H1 (cell line): ENCODE measurements around the gene IRF8. TPM values are rescaled to one million over a fixed set of nuclear protein-coding genes. Genes with fewer than 3 reads are reported as not detected.

Source experiments
- CTCF ChIA-PET: fragments of 300-600 bp; sonication (Branson Sonifier 250); formaldehyde crosslinking; loops from one replicate; lab custom pipeline; 2021; ENCODE audit not compliant: partially characterized antibody; lab: Charles Lee
- POLR2A ChIA-PET: fragments of 300-600 bp; sonication (Branson Sonifier 250); formaldehyde crosslinking; loops from one replicate; lab custom pipeline; 2021; ENCODE audit warnings: inconsistent platforms; ENCODE audit not compliant: partially characterized antibody; lab: Charles Lee
- DNase-seq, 2 experiments: peaks; one replicate each; pipeline versions ENCODE4 v3.0.0 to v3.0.0-alpha.2; 2010 to 2022; ENCODE audit warnings: low spot score in 2 of 2, low read depth in 1 of 2, mixed read lengths in 1 of 2
- FAIRE-seq: peaks from 2 replicates; lab custom pipeline; 2011; peaks lifted over from hg19 to GRCh38; lab: Jason Lieb, UNC
- H2AFZ ChIP-seq: 2 replicates; pipeline ENCODE4 v1.8.1; 2012; ENCODE audit warnings: low read length, inconsistent platforms
- H2AK5ac ChIP-seq: 2 replicates; pipeline ENCODE4 v1.6.1; 2013; ENCODE audit warnings: low read depth, low read length
- H2BK120ac ChIP-seq: replicated peaks from 2 replicates; pipeline ENCODE3; 2013; ENCODE audit warnings: low read depth, low read length, inconsistent platforms
- H2BK12ac ChIP-seq: 2 replicates; pipeline ENCODE4 v1.6.1; 2013; ENCODE audit warnings: low read depth, low read length
- H2BK15ac ChIP-seq: 2 replicates; pipeline ENCODE4 v1.6.1; 2013; ENCODE audit warnings: low read length
- H2BK20ac ChIP-seq: 2 replicates; pipeline ENCODE4 v1.6.1; 2013; ENCODE audit warnings: low read length
- H2BK5ac ChIP-seq: 2 replicates; pipeline ENCODE4 v1.6.1; 2013; ENCODE audit warnings: low read depth, low read length
- H3K14ac ChIP-seq: 2 replicates; pipeline ENCODE4 v1.6.1; 2013; ENCODE audit warnings: inconsistent platforms; ENCODE audit not compliant: insufficient read length
- H3K18ac ChIP-seq: 2 replicates; pipeline ENCODE4 v1.6.1; 2013; ENCODE audit warnings: low read length; ENCODE audit errors: extremely low read depth
- H3K23ac ChIP-seq: 2 replicates; pipeline ENCODE4 v1.6.1; 2013; ENCODE audit warnings: inconsistent platforms; ENCODE audit not compliant: insufficient read length
- H3K23me2 ChIP-seq: 2 replicates; pipeline ENCODE4 v1.6.1; 2013; ENCODE audit warnings: low read depth, low read length
- H3K27ac ChIP-seq: 2 replicates; pipeline ENCODE4 v1.6.1; 2011; ENCODE audit warnings: low read depth, low read length, inconsistent platforms
- H3K27me3 ChIP-seq, 4 experiments: replicated peaks in 1 of 4; 1 replicate in 1 of 4; 2 replicates in 3 of 4; pipeline versions ENCODE4 v1.6.1 to v1.8.1; 2011 to 2013; ENCODE audit warnings: low read length in 3 of 4, mild to moderate bottlenecking in 3 of 4, inconsistent platforms in 2 of 4, mixed read lengths in 2 of 4, moderate library complexity in 1 of 4; ENCODE audit not compliant: control insufficient read depth in 3 of 4, insufficient read depth in 3 of 4; ENCODE audit errors: extremely low read depth in 1 of 4
- H3K36me3 ChIP-seq, 4 experiments: 2 replicates each; pipeline versions ENCODE4 v1.6.1 to v1.8.1; 2011 to 2013; ENCODE audit warnings: mild to moderate bottlenecking in 4 of 4, low read length in 3 of 4, moderate library complexity in 2 of 4, control low read depth in 1 of 4, inconsistent platforms in 1 of 4; ENCODE audit not compliant: insufficient read depth in 4 of 4, control insufficient read depth in 2 of 4
- H3K4ac ChIP-seq: replicated peaks from 2 replicates; pipeline ENCODE3; 2013; ENCODE audit warnings: low read length, low read depth, mixed read lengths, inconsistent platforms; ENCODE audit not compliant: insufficient read length
- H3K4me1 ChIP-seq, 4 experiments: replicated peaks in 1 of 4; 1 replicate in 1 of 4; 2 replicates in 3 of 4; pipeline versions ENCODE4 v1.6.1 to v1.8.1; 2011 to 2013; ENCODE audit warnings: low read length in 3 of 4, inconsistent platforms in 2 of 4, mixed read lengths in 1 of 4; ENCODE audit not compliant: insufficient read depth in 4 of 4, control insufficient read depth in 3 of 4
- H3K4me2 ChIP-seq, 2 experiments: 2 replicates each; pipeline versions ENCODE4 v1.6.1 to v1.8.1; 2011 to 2013; ENCODE audit warnings: low read depth in 2 of 2, low read length in 2 of 2, control low read depth in 1 of 2, inconsistent platforms in 1 of 2, mild to moderate bottlenecking in 1 of 2; ENCODE audit not compliant: insufficient read depth in 1 of 2
- H3K4me3 ChIP-seq, 4 experiments: fragments of 200-600, 300-600 bp in 1 of 4; sonication (generic), shearing (Covaris generic), sonication (Bioruptor Twin) in 1 of 4; 2 replicates each; pipeline versions ENCODE4 v1.5.1 to v1.8.1; 2011 to 2016; ENCODE audit warnings: low read length in 4 of 4, low read depth in 3 of 4, control low read depth in 2 of 4, inconsistent platforms in 2 of 4, mild to moderate bottlenecking in 2 of 4, mixed read lengths in 1 of 4, moderate library complexity in 1 of 4; ENCODE audit not compliant: insufficient read depth in 2 of 4; ENCODE audit errors: extremely low read depth in 1 of 4
- H3K56ac ChIP-seq: replicated peaks from 2 replicates; pipeline ENCODE3; 2013; ENCODE audit warnings: low read depth, mild to moderate bottlenecking, mixed read lengths, low read length, inconsistent platforms; ENCODE audit not compliant: insufficient read length
- H3K79me1 ChIP-seq: 2 replicates; pipeline ENCODE4 v1.6.1; 2013; ENCODE audit warnings: low read depth, low read length, control low read depth
- H3K79me2 ChIP-seq, 2 experiments: 2 replicates each; pipeline versions ENCODE4 v1.6.1 to v1.8.1; 2012 to 2013; ENCODE audit warnings: low read length in 2 of 2, mild to moderate bottlenecking in 2 of 2, inconsistent platforms in 1 of 2; ENCODE audit not compliant: insufficient read depth in 2 of 2, control insufficient read depth in 1 of 2
- H3K9ac ChIP-seq, 4 experiments: replicated peaks in 1 of 4; 1 replicate in 1 of 4; 2 replicates in 3 of 4; pipeline versions ENCODE4 v1.6.1 to v1.8.1; 2011 to 2013; ENCODE audit warnings: low read depth in 3 of 4, low read length in 3 of 4, control low read depth in 2 of 4, mild to moderate bottlenecking in 2 of 4, moderate library complexity in 2 of 4, inconsistent platforms in 1 of 4; ENCODE audit errors: extremely low read depth in 1 of 4
- H3K9me3 ChIP-seq, 2 experiments: 2 replicates each; pipeline versions ENCODE4 v1.6.1 to v1.8.1; 2012 to 2013; ENCODE audit warnings: mild to moderate bottlenecking in 2 of 2, moderate library complexity in 2 of 2, control low read depth in 1 of 2, inconsistent platforms in 1 of 2, low read depth in 1 of 2, low read length in 1 of 2, mixed read lengths in 1 of 2; ENCODE audit not compliant: insufficient read depth in 2 of 2
- H4K20me1 ChIP-seq, 2 experiments: replicated peaks in 1 of 2; 2 replicates each; pipeline versions ENCODE3 to v1.8.1; 2011 to 2013; ENCODE audit warnings: inconsistent platforms in 2 of 2, low read length in 2 of 2, mild to moderate bottlenecking in 1 of 2; ENCODE audit not compliant: insufficient read depth in 2 of 2, control insufficient read depth in 1 of 2
- H4K5ac ChIP-seq: 2 replicates; pipeline ENCODE4 v1.6.1; 2013; ENCODE audit warnings: low read length, low read depth, mixed read lengths, inconsistent platforms; ENCODE audit not compliant: insufficient read length
- H4K8ac ChIP-seq: 2 replicates; pipeline ENCODE4 v1.8.0; 2013; ENCODE audit warnings: mild to moderate bottlenecking, moderate library complexity, low read length, inconsistent platforms; ENCODE audit not compliant: insufficient read depth; ENCODE audit errors: extremely low read depth
- H4K91ac ChIP-seq: replicated peaks from 2 replicates; pipeline ENCODE3; 2013; ENCODE audit warnings: low read length, mixed read lengths, inconsistent platforms; ENCODE audit not compliant: insufficient read length
- FOSL1 ChIP-seq: IDR thresholded peaks from 2 replicates; pipeline ENCODE4 v1.6.1; 2011; ENCODE audit warnings: mild to moderate bottlenecking, low read depth, low read length, moderate library complexity; ENCODE audit not compliant: insufficient read depth
- MAX ChIP-seq: IDR thresholded peaks from 2 replicates; pipeline ENCODE4 v1.6.1; 2012; ENCODE audit warnings: inconsistent platforms
- WGBS, 2 experiments: shearing (Covaris generic) in 1 of 2; methylation state at CpG; one replicate each; pipeline versions ENCODE4 v1.1.6 to v1.1.7; 2013 to 2015; ENCODE audit warnings: low lambda C conversion rate in 2 of 2, mixed read lengths in 2 of 2, inconsistent platforms in 1 of 2, low coverage in 1 of 2, missing lambda C conversion rate in 1 of 2; ENCODE audit not compliant: insufficient replicate concordance in 2 of 2, insufficient coverage in 1 of 2, insufficient read length in 1 of 2; ENCODE audit errors: extremely low coverage in 1 of 2, missing lambda C conversion rate in 1 of 2; 5-methylcytosine and 5-hydroxymethylcytosine counted together
- polyA plus RNA-seq, 7 experiments: library from polyadenylated mRNA; depleted of rRNA in 3 of 7; stranded (reverse) in 5 of 7; unstranded in 2 of 7; fragments of >200 nt in 5 of 7; fragments of 200-250 nt in 2 of 7; gene quantifications; 1 replicate in 5 of 7; 2 replicates in 1 of 7; 4 replicates in 1 of 7; pipeline versions ENCODE4 v1.2.1 to v1.2.3, GENCODE V29; 2011 to 2013; ENCODE audit warnings: missing spikeins in 2 of 7, mixed read lengths in 2 of 7
- total RNA-seq: library from RNA; stranded (reverse); fragmentation: NEBNext Ultra II Directional; extraction: Animal tissue kit (Norgen Biotek cat#: 25700); gene quantifications from 2 replicates; pipeline ENCODE4 v1.2.1, GENCODE V29; 2021

IRF8 gene
- total and polyA plus RNA-seq, 2 of the 8 experiments (the other 6 are each of a cell fraction or from before 2014, with no cell fraction given) = 0.35 to 2.0 TPM

- no peak overlapping the region for H3K18ac ChIP-seq
- TF ChIP-seq MAX (no peak), FOSL1 (no peak)
- TF ChIP-seq, all 59 proteins: peak for 0
- Histone ChIP-seq H3K4me1 (no peaks in the 10 kb centered on the region), H2BK15ac (no peak overlapping the region), H3K23ac (no peak overlapping the region), H3K4me3 (no peak overlapping the region), H3K56ac (no peak overlapping the region), H2AFZ (no peak overlapping the region), H4K91ac (no peak overlapping the region), H3K79me1 (no peaks in the 10 kb centered on the region), H3K23me2 (no peaks in the 10 kb centered on the region), H3K4me2 (no peak overlapping the region), H3K9me3 (no peaks in the 10 kb centered on the region), H3K27me3 (peaks cover 0 to 12% (median 6%) of the 10 kb centered on the region in 4 experiments; a peak in 4 of 7 replicates), H2AK5ac (no peak overlapping the region), H2BK5ac (no peak overlapping the region), H3K14ac (no peak overlapping the region), H4K20me1 (no peaks in the 10 kb centered on the region), H3K9ac (no peak overlapping the region), H3K36me3 (no peaks in the 10 kb centered on the region), H2BK20ac (no peak overlapping the region), H4K5ac (no peak overlapping the region), H3K79me2 (no peaks in the 10 kb centered on the region), H3K4ac (no peak overlapping the region), H3K27ac (no peak overlapping the region), H2BK12ac (no peak overlapping the region), H2BK120ac (no peak overlapping the region), H4K8ac (no peak overlapping the region)
- WGBS, 2 experiments = 91% methylated on average over 10 of the region's 10 CpGs; no CpG with 5 or more reads in 1 of the 2 experiments
- FAIRE-seq (no peak), DNase-seq (no peak)
- ChIA-PET CTCF (interaction anchor here (0.6 to 6.7 kb wide), 7 partner anchors 44 to 869 kb away, joined by 3 to 77 read pairs (median 3); no protein-coding TSS in a partner anchor), POLR2A (no interaction called here)
Measured at GRCh38 chr16:85891776-85892166, 7.2 kb upstream of the IRF8 start.
